ENCODE measurements around the gene FBN1. TPM values are rescaled to one million over a fixed set of nuclear protein-coding genes. Genes with fewer than 3 reads are reported as not detected.

Gene FBN1
- total RNA-seq, 1 donor from 2014 or later, result 102 TPM

GRCh38 chr15:48532946-48533345 is 112.6 kb downstream of the FBN1 start:
- intact Hi-C loops (cut with DNase I), result no loop called here
- H3K27me3 ChIP-seq, result no peaks in the 10 kb centered on the region
- H3K4me1 ChIP-seq, result peaks cover 24% of the 10 kb centered on the region
- H3K9me3 ChIP-seq, result no peaks in the 10 kb centered on the region
- no peak for DNase-seq (ENCODE audit: extremely low spot score in 2 of 2)
- no peak overlapping the region for H3K4me3 ChIP-seq
- no peak overlapping the region for H3K27ac ChIP-seq
- H3K36me3 ChIP-seq, result peaks cover 0 to 5% of the 10 kb centered on the region in 2 donors
- TF ChIP-seq CTCF (IDR thresholded peaks at IDR 0.05) (no peak), POLR2AphosphoS5 (IDR thresholded peaks at IDR 0.05; ENCODE audit: insufficient read depth in 1 of 2, low read depth in 1 of 2) (no peak), POLR2A (IDR thresholded peaks at IDR 0.05) (no peak)

GRCh38 chr15:48530528-48530927 is 115.0 kb downstream of the FBN1 start:
- intact Hi-C loops (cut with DNase I), result no loop called here
- H3K27me3 ChIP-seq, result no peaks in the 10 kb centered on the region
- H3K27ac ChIP-seq, result no peak overlapping the region
- H3K4me3 ChIP-seq, result no peak overlapping the region
- TF ChIP-seq POLR2AphosphoS5 (IDR thresholded peaks at IDR 0.05; ENCODE audit: insufficient read depth in 1 of 2, low read depth in 1 of 2) (no peak), POLR2A (IDR thresholded peaks at IDR 0.05) (no peak), CTCF (IDR thresholded peaks at IDR 0.05) (no peak)
- peaks cover 0 to 19% of the 10 kb centered on the region in 2 donors for H3K36me3 ChIP-seq
- H3K4me1 ChIP-seq, result no peaks in the 10 kb centered on the region
- DNase-seq (ENCODE audit: extremely low spot score in 2 of 2), result no peak
- no peaks in the 10 kb centered on the region for H3K9me3 ChIP-seq

GRCh38 chr15:48528921-48529320 is 116.6 kb downstream of the FBN1 start:
- Histone ChIP-seq H3K4me3 (no peak overlapping the region), H3K9me3 (no peaks in the 10 kb centered on the region), H3K27ac (no peak overlapping the region), H3K36me3 (peaks cover 0 to 23% of the 10 kb centered on the region in 2 donors), H3K27me3 (no peaks in the 10 kb centered on the region), H3K4me1 (no peaks in the 10 kb centered on the region)
- no peak for TF ChIP-seq POLR2A (IDR thresholded peaks at IDR 0.05)
- intact Hi-C loops (cut with DNase I), result no loop called here
- DNase-seq (ENCODE audit: extremely low spot score in 2 of 2), result no peak

GRCh38 chr15:48527517-48527916 is 118.0 kb downstream of the FBN1 start:
- intact Hi-C loops (cut with DNase I), result no loop called here
- H3K36me3 ChIP-seq, result peaks cover 0 to 23% of the 10 kb centered on the region in 2 donors
- no peaks in the 10 kb centered on the region for H3K9me3 ChIP-seq
- TF ChIP-seq CTCF (IDR thresholded peaks at IDR 0.05), result no peak
- no peak for TF ChIP-seq POLR2A (IDR thresholded peaks at IDR 0.05)
- TF ChIP-seq POLR2AphosphoS5 (IDR thresholded peaks at IDR 0.05; ENCODE audit: insufficient read depth in 1 of 2, low read depth in 1 of 2), result no peak
- no peak overlapping the region for H3K27ac ChIP-seq
- no peaks in the 10 kb centered on the region for H3K4me1 ChIP-seq
- H3K27me3 ChIP-seq, result no peaks in the 10 kb centered on the region
- DNase-seq (ENCODE audit: extremely low spot score in 2 of 2), result no peak
- no peak overlapping the region for H3K4me3 ChIP-seq

GRCh38 chr15:48522911-48523310 is 122.6 kb downstream of the FBN1 start:
- peaks cover 0 to 30% of the 10 kb centered on the region in 2 donors for H3K36me3 ChIP-seq
- intact Hi-C loops (cut with DNase I), result no loop called here
- no peak overlapping the region for H3K4me3 ChIP-seq
- TF ChIP-seq POLR2A (IDR thresholded peaks at IDR 0.05), result no peak
- no peak for TF ChIP-seq CTCF (IDR thresholded peaks at IDR 0.05)
- TF ChIP-seq POLR2AphosphoS5 (IDR thresholded peaks at IDR 0.05; ENCODE audit: insufficient read depth in 1 of 2, low read depth in 1 of 2), result no peak
- no peaks in the 10 kb centered on the region for H3K9me3 ChIP-seq
- no peaks in the 10 kb centered on the region for H3K27me3 ChIP-seq
- no peak for DNase-seq (ENCODE audit: extremely low spot score in 2 of 2)
- no peak overlapping the region for H3K27ac ChIP-seq
- no peaks in the 10 kb centered on the region for H3K4me1 ChIP-seq

All from vagina (tissue), 2 donors.